ACC112 (cell line): ENCODE data around the gene AXDND1.
"Not testable (repeated sequence)": the region's sequence is repeated elsewhere in the genome, so short reads cannot be mapped to it uniquely, and the experiment has no call there.

Experiments
- H2AFZ ChIP-seq: fragments of 200-600 bp; sonication (generic); one replicate; pipeline ENCODE4 v1.6.0; 2017; ENCODE audit warnings: antibody characterized with exemption, low read length; ENCODE audit not compliant: unreplicated experiment
- H3K27ac ChIP-seq: fragments of 200-600 bp; sonication (generic); 2 replicates; pipeline ENCODE4 v1.5.1; 2014; ENCODE audit warnings: low read depth, mild to moderate bottlenecking, antibody characterized with exemption, low read length, moderate library complexity
- H3K27me3 ChIP-seq: fragments of 200-600 bp; sonication (generic); 2 replicates; pipeline ENCODE4 v1.6.1; 2014; ENCODE audit warnings: mild to moderate bottlenecking, antibody characterized with exemption, low read length, moderate library complexity, mixed read lengths; ENCODE audit not compliant: insufficient read depth
- H3K36me3 ChIP-seq: fragments of 200-600 bp; sonication (generic); 2 replicates; pipeline ENCODE4 v1.6.1; 2016; ENCODE audit warnings: mild to moderate bottlenecking, antibody characterized with exemption, low read length, moderate library complexity, mixed read lengths; ENCODE audit not compliant: insufficient read depth
- H3K4me1 ChIP-seq: fragments of 200-600 bp; sonication (generic); one replicate; pipeline ENCODE4 v1.6.1; 2016; ENCODE audit warnings: low read length, mixed read lengths; ENCODE audit not compliant: insufficient read depth, unreplicated experiment, control insufficient read depth
- H3K4me3 ChIP-seq: fragments of 200-600 bp; sonication (generic); 2 replicates; pipeline ENCODE4 v1.5.1; 2014; ENCODE audit warnings: mild to moderate bottlenecking, low read depth, low read length
- H3K79me2 ChIP-seq: fragments of 200-600 bp; sonication (generic); one replicate; pipeline ENCODE4 v1.6.0; 2016; ENCODE audit warnings: low read length; ENCODE audit not compliant: control insufficient read depth, unreplicated experiment, insufficient read depth

AXDND1 gene

DNA sequence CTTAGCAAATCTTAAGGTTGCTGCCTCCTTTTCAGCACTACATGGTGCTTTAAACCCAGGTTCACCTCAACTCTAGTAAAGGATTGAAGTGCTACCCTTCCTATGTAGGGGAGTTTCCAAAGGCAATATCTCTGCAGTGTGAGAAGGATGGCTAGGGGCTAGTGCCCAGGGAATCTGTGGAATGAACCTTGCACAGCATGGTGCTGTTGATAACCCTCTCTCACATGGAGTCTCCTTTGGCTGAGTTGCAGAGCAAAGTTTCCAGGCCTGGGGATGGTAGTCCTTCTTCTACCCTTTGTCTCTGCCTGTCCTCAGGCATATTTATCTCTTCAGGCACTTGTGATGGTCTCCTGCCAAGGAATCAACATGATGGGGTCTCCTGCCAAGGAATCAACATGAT, 59.4 kb downstream of the AXDND1 start:
- no peaks in the 10 kb centered on the region for H3K4me1 ChIP-seq
- no peak overlapping the region for H3K27ac ChIP-seq
- no peak overlapping the region for H2AFZ ChIP-seq
- no peaks in the 10 kb centered on the region for H3K36me3 ChIP-seq
- H3K4me3 ChIP-seq = no peak overlapping the region
- H3K79me2 ChIP-seq = no peaks in the 10 kb centered on the region
- H3K27me3 ChIP-seq = peaks cover 8% of the 10 kb centered on the region; the same call in 1 of the 2 replicates

DNA sequence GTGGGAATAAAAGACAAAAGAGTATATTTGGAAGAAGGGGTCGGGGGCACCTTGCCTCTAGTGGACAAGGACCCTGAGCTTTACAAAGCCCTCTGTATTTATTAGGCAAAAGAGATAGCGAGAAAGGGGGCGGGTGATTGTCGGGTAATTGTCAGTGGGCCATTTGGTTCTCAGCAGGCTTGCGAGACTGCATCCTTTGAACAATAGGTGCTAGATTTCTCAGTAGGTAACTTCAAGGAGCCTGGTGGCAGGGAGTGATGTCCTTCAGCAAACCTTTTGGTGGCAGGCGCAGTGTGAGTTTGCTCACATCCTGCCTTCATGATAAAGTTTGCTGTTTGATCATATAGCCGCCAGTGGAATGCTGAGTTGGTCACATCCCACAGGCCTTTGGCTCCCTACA, 71.4 kb downstream of the AXDND1 start:
- Histone ChIP-seq H3K27me3 (peaks cover 11% of the 10 kb centered on the region; the same call in 1 of the 2 replicates), H2AFZ (no peak overlapping the region), H3K4me3 (no peak overlapping the region), H3K79me2 (no peaks in the 10 kb centered on the region), H3K4me1 (no peaks in the 10 kb centered on the region), H3K36me3 (no peaks in the 10 kb centered on the region), H3K27ac (no peak overlapping the region)

DNA sequence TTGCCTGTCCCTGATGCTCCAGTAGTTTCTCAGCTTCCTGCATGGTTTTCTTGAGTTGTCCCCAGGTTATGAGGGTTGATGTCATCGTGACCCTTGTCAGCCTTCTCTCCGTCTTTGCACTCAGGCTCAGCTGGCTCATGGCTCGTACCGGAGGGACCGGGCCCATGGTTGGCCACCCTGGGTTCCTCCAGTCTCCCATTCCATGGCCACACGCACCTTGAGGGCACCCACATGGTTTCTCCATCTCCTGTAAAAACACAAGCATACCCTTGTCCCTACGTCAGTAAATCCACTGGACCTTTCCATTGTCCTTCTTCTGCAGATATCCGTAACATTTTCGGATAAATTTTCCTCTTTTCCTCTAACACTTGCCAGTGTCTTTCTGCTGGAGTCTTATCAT, 73.9 kb downstream of the AXDND1 start:
- not testable (repeated sequence) for H3K4me1 ChIP-seq, H3K36me3 ChIP-seq, H3K27ac ChIP-seq, H3K79me2 ChIP-seq, H2AFZ ChIP-seq, H3K4me3 ChIP-seq
- H3K27me3 ChIP-seq = peaks cover 11% of the 10 kb centered on the region; the same call in 1 of the 2 replicates

DNA sequence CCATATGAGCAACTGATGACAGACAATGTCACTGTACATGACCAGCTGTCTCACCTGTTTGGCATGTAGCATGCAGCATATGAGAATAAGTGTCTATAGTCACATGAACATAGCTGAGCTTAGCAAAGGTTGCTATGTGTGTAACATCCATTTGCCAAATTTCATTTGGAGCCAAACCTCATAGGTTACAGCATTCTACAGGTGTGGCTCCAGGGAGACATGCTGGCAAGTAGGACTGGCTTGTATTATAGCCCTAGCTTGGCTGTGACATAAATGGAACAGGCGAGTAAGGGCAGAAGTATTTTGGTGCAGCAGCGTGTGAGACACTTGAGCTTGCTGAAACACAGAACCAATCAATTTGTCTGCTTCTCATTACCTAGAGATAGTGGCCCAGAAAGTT, 74.5 kb downstream of the AXDND1 start:
- not testable (repeated sequence) for H2AFZ ChIP-seq, H3K79me2 ChIP-seq, H3K4me3 ChIP-seq, H3K27ac ChIP-seq, H3K4me1 ChIP-seq, H3K36me3 ChIP-seq
- H3K27me3 ChIP-seq = peaks cover 14% of the 10 kb centered on the region; the same call in 1 of the 2 replicates

DNA sequence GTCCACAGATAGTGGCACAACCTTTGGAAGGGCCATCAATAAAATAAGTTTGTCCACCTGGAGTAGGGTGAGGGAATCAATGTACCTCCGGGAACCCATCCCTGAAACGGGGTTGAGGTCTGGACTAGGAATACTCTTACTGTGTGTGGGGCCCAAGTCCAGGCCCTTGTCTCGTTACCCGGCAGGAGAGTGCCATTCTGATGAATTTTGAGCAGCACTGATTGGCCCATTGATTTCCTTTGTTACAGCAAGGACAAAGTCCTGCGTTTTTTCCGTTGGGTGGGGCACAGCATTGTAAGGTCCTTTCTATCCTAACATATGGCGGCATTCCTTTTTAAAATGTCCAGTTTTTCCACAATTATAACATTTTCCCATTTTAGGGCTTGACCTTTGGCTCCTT, 75.2 kb downstream of the AXDND1 start:
- Histone ChIP-seq H3K4me1 (no peaks in the 10 kb centered on the region), H2AFZ (no peak overlapping the region), H3K4me3 (no peak overlapping the region), H3K27me3 (peaks cover 16% of the 10 kb centered on the region; the same call in 1 of the 2 replicates), H3K36me3 (no peaks in the 10 kb centered on the region), H3K79me2 (no peaks in the 10 kb centered on the region), H3K27ac (no peak overlapping the region)

DNA sequence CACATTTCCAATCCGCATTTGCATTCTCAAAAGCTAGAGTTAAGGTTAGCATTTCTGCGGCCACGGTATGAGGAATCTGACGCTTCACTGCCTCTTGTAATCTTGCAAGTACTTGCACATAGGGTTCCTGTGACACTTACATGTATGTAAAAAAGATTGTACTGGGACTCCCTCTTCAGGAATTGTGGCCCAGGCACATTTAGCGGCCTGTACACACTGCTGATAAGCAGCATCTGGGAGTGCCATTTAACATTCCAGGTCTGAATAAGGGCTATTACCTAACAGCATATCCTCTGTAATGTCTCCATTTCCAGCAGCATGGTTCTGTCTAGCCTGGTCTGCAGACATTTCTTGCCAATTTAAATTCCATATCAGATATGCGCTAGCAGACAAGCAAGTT, 75.7 kb downstream of the AXDND1 start:
- peaks cover 22% of the 10 kb centered on the region; the same call in 1 of the 2 replicates for H3K27me3 ChIP-seq
- H3K79me2 ChIP-seq = no peaks in the 10 kb centered on the region
- no peak overlapping the region for H3K27ac ChIP-seq
- H3K36me3 ChIP-seq = no peaks in the 10 kb centered on the region
- no peak overlapping the region for H2AFZ ChIP-seq
- H3K4me3 ChIP-seq = no peak overlapping the region
- no peaks in the 10 kb centered on the region for H3K4me1 ChIP-seq

DNA sequence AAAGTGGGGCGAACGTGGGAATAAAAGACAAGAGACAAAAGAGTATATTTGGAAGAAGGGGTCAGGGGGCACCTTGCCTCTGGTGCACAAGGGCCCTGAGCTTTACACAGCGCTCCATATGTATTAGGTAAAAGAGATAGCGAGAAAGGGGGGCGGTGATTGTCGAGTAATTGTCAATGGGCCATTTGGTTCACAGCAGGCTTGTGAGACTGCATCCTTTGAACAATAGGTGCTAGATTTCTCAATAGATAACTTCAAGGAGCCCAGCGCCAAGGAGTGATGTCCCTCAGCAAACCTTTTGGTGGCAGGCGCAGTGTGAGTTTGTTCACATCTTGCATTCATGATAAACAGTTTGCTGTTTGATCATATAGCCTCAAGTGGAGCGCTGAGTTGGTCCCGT, 77.1 kb downstream of the AXDND1 start:
- not testable (repeated sequence) for H3K79me2 ChIP-seq, H3K4me3 ChIP-seq, H2AFZ ChIP-seq, H3K4me1 ChIP-seq, H3K27ac ChIP-seq, H3K36me3 ChIP-seq
- H3K27me3 ChIP-seq = peaks cover 24% of the 10 kb centered on the region; the same call in 1 of the 2 replicates

DNA sequence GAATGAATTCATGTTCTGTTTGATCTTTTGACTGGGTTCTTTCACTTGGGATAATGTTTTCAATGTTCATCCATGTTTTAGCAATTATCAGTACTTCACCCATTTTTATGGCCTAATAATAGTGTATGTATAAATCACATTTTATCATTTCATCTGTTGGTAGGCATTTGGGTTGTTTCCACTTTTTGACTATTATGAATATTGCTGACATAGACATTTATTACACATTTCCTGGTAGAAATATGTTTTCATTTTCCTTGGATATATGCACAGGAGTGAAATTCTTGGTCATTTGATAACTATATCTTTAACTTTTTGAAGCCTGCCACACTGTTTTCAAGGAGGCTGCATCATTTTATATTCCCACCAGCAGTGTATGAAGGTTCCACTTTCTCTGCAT, 79.8 kb downstream of the AXDND1 start:
- Histone ChIP-seq H3K4me1 (no peaks in the 10 kb centered on the region), H3K4me3 (no peak overlapping the region), H3K36me3 (no peaks in the 10 kb centered on the region), H3K27ac (no peak overlapping the region), H2AFZ (no peak overlapping the region), H3K27me3 (peaks cover 25% of the 10 kb centered on the region), H3K79me2 (no peaks in the 10 kb centered on the region)

DNA sequence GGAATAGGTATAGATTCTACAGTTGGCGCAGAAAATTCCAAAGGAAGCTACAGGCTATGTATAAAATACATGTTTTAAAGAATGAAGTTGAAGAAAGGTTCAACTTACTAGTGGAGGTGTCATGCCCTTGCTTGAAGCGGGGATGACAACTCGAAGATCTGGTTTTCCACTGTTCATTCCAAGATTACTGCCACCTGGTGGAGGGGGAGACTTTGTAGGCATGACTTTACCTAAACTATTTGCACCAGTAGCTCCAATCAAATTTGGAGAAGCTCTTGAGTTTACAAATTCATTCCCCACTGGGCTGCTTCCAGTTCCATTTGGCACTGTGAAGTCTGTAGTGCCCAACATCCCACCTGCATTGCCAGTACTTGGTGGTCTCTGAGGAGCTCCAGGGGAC, 81.7 kb downstream of the AXDND1 start:
- Histone ChIP-seq H3K36me3 (no peaks in the 10 kb centered on the region), H3K27ac (no peak overlapping the region), H3K79me2 (no peaks in the 10 kb centered on the region), H3K4me3 (no peak overlapping the region), H2AFZ (no peak overlapping the region), H3K27me3 (peaks cover 22% of the 10 kb centered on the region), H3K4me1 (no peaks in the 10 kb centered on the region)

DNA sequence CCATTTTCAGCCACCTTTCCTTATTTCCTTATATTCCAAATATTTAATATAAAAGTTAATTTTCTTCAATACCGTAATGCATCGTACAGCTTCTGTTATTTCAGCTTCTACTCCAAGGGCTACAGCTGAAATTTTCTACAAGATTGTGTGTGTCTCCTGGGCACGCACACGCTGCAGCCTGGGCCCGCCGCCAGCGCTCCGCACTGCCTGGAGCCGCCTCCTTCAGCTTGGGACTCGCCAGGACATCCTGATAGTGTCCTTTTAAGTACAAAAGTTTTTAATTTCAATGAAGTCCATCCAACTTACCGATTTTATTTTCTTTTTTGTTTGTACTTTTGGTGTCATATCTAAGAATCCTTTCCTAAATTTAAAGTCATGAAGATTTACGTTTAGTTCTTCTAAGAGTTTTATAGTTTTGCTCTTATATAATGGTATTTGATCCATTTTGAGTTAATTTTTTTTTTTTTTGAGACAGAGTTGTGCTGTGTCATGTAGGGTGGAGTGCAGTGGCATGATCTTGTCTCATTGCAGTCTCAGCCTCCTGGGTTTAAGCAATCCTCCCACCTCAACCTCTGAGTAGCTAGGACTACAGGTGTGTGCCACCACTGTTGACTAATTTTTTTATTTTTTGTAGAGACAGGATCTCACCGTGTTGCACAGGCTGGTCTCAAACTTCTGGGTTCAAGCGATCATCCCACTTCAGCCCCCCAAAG, 82.8 kb downstream of the AXDND1 start:
- Histone ChIP-seq H3K4me3 (no peak overlapping the region), H2AFZ (no peak overlapping the region), H3K27ac (no peak overlapping the region), H3K79me2 (no peaks in the 10 kb centered on the region), H3K36me3 (no peaks in the 10 kb centered on the region), H3K27me3 (peaks cover 22% of the 10 kb centered on the region), H3K4me1 (no peaks in the 10 kb centered on the region)

DNA sequence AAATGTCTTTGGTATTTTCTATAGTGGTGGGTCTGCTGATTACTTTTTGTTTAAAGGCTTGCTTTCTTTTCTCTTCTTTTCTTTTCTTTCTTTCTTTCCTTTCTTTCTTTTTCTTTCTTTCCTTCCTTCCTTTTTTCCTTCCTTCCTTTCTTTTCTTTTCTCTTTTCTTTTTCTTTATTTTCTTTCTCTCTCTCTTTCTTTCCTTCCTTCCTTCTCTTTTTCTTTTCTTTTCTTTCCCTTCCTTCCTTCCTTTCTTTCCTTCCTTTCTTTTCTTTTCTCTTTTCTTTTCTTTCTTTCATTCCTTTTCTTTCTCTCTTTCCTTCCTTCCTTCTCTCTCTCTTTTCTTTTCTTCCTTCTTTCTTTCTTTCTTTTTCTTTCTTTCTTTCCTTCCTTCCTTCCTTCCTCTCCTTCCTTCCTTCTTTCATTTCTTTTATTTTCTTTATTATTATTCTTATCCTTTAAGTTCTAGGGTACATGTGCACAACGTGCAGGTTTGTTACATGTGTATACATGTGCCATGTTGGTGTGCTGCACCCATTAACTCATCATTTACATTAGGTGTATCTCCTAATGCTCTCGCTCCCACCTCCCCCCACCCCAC, 93.9 kb downstream of the AXDND1 start:
- H3K36me3 ChIP-seq, H3K27ac ChIP-seq, H3K4me1 ChIP-seq, H3K4me3 ChIP-seq, H2AFZ ChIP-seq, H3K27me3 ChIP-seq, H3K79me2 ChIP-seq: not testable (repeated sequence)
